Hepatocyte (in vitro differentiated cells): ENCODE data around the gene MAMSTR. TPM values are rescaled to one million over a fixed set of nuclear protein-coding genes. Genes with fewer than 3 reads are reported as not detected.
A peak's percentile ranks its signal among the peaks of the same experiment; 100 is the strongest.

Experiments
- DNase-seq: peaks from one replicate; pipeline ENCODE4 v3.0.0-alpha.2; 2016; ENCODE audit warnings: low spot score
- H2AFZ ChIP-seq: fragments of 200-600 bp; sonication (generic); 2 replicates; pipeline ENCODE4 v1.6.0; 2016; ENCODE audit warnings: antibody characterized with exemption, mild to moderate bottlenecking
- H3K27ac ChIP-seq: fragments of 200-600 bp; sonication (generic); 2 replicates; pipeline ENCODE4 v1.5.1; 2016; ENCODE audit warnings: mild to moderate bottlenecking
- H3K27me3 ChIP-seq: fragments of 200-600 bp; sonication (generic); 2 replicates; pipeline ENCODE4 v1.6.1; 2016
- H3K36me3 ChIP-seq: fragments of 200-600 bp; sonication (generic); replicated peaks from 2 replicates; pipeline ENCODE4 v1.5.1; 2016; ENCODE audit warnings: low read depth; ENCODE audit not compliant: insufficient read depth
- H3K4me1 ChIP-seq: fragments of 200-600 bp; sonication (generic); 2 replicates; pipeline ENCODE4 v1.5.1; 2016; ENCODE audit warnings: mild to moderate bottlenecking, moderate library complexity; ENCODE audit not compliant: insufficient read depth
- H3K4me2 ChIP-seq: fragments of 200-600 bp; sonication (generic); 2 replicates; pipeline ENCODE4 v1.6.0; 2016
- H3K4me3 ChIP-seq: fragments of 200-600 bp; sonication (generic); 2 replicates; pipeline ENCODE4 v1.5.1; 2016; ENCODE audit warnings: mild to moderate bottlenecking
- H3K79me2 ChIP-seq: fragments of 200-600 bp; sonication (generic); 2 replicates; pipeline ENCODE4 v1.6.0; 2017; ENCODE audit warnings: mild to moderate bottlenecking
- H3K9me2 ChIP-seq: fragments of 200-600 bp; sonication (generic); replicated peaks from 2 replicates; pipeline ENCODE4 v1.6.0; 2017; ENCODE audit warnings: mild to moderate bottlenecking; ENCODE audit not compliant: insufficient read depth
- H3K9me3 ChIP-seq: fragments of 200-600 bp; sonication (generic); 2 replicates; pipeline ENCODE4 v1.5.1; 2016; ENCODE audit warnings: low read depth, mild to moderate bottlenecking
- H4K20me1 ChIP-seq: fragments of 200-600 bp; sonication (generic); 2 replicates; pipeline ENCODE4 v1.6.0; 2016; ENCODE audit warnings: mild to moderate bottlenecking; ENCODE audit not compliant: insufficient read depth, poor library complexity, severe bottlenecking
- CTCF ChIP-seq: fragments of 200-600 bp; sonication (generic); IDR thresholded peaks from 2 replicates; pipeline ENCODE4 v1.5.1; 2016; ENCODE audit warnings: antibody characterized with exemption, mild to moderate bottlenecking; ENCODE audit not compliant: poor library complexity
- EZH2 ChIP-seq: fragments of 200-600 bp; sonication (generic); IDR thresholded peaks from 2 replicates; pipeline ENCODE4 v1.6.1; 2016; ENCODE audit warnings: antibody characterized with exemption, mild to moderate bottlenecking, borderline replicate concordance
- EZH2phosphoT487 ChIP-seq: fragments of 200-600 bp; sonication (generic); IDR thresholded peaks from one replicate; pipeline ENCODE4 v1.6.1; 2018; ENCODE audit warnings: antibody characterized with exemption, mild to moderate bottlenecking, low read depth, moderate library complexity; ENCODE audit not compliant: unreplicated experiment, severe bottlenecking
- WGBS: methylation state at CpG from one replicate; pipeline ENCODE4 v1.1.6; 2016; ENCODE audit warnings: low lambda C conversion rate; ENCODE audit errors: missing lambda C conversion rate; 5-methylcytosine and 5-hydroxymethylcytosine counted together
- polyA plus RNA-seq: library from polyadenylated mRNA; unstranded; fragments of >200 nt; fragmentation: Nextera tagmentation; extraction: Ambion mirVana; gene quantifications from 2 replicates; pipeline ENCODE4 v1.2.1, GENCODE V29; 2016
- total RNA-seq: library from RNA; depleted of rRNA; stranded (reverse); fragments of >200 nt; gene quantifications from 2 replicates; pipeline ENCODE4 v1.2.3, GENCODE V29; 2014

MAMSTR gene
- total and polyA plus RNA-seq, 2 experiments from 2014 or later = 2.3 to 5.2 TPM

GRCh38 chr19:48735031-48735615, 15.6 kb upstream of the MAMSTR start:
- H3K27ac ChIP-seq = peak overlapping the region; percentile 68
- 3% methylated on average over 34 of the region's 38 CpGs for WGBS
- no peaks in the 10 kb centered on the region for H3K9me3 ChIP-seq
- H3K27me3 ChIP-seq = peaks cover 7% of the 10 kb centered on the region
- peaks cover 9% of the 10 kb centered on the region for H3K4me1 ChIP-seq
- H3K4me2 ChIP-seq = peak overlapping the region; percentile 92
- no peaks in the 10 kb centered on the region for H3K9me2 ChIP-seq
- H3K36me3 ChIP-seq = no peaks in the 10 kb centered on the region
- TF ChIP-seq EZH2phosphoT487 = no peak
- TF ChIP-seq CTCF = peak; percentile 22
- H3K4me3 ChIP-seq = peak overlapping the region; percentile 18
- H3K79me2 ChIP-seq = no peaks in the 10 kb centered on the region
- no peaks in the 10 kb centered on the region for H4K20me1 ChIP-seq
- DNase-seq = peak; percentile 88
- peak overlapping the region; percentile 80 for H2AFZ ChIP-seq

GRCh38 chr19:48734625-48735024, 15.1 kb upstream of the MAMSTR start:
- H3K4me1 ChIP-seq = peaks cover 9% of the 10 kb centered on the region
- no peaks in the 10 kb centered on the region for H3K9me2 ChIP-seq
- 94% methylated on average over 9 of the region's 9 CpGs for WGBS
- H3K27me3 ChIP-seq = peaks cover 3% of the 10 kb centered on the region
- peak overlapping the region; percentile 92 for H3K4me2 ChIP-seq
- H3K27ac ChIP-seq = no peak overlapping the region
- no peaks in the 10 kb centered on the region for H3K36me3 ChIP-seq
- DNase-seq = no peak
- no peaks in the 10 kb centered on the region for H3K79me2 ChIP-seq
- peak overlapping the region; percentile 80 for H2AFZ ChIP-seq
- H3K4me3 ChIP-seq = peak overlapping the region; percentile 18
- H3K9me3 ChIP-seq = no peaks in the 10 kb centered on the region
- TF ChIP-seq CTCF = no peak
- H4K20me1 ChIP-seq = no peaks in the 10 kb centered on the region

GRCh38 chr19:48731452-48731851, 11.9 kb upstream of the MAMSTR start:
- Histone ChIP-seq H3K27ac (no peak overlapping the region), H3K27me3 (no peaks in the 10 kb centered on the region), H4K20me1 (no peaks in the 10 kb centered on the region), H3K4me2 (no peak overlapping the region), H3K9me2 (no peaks in the 10 kb centered on the region), H3K36me3 (no peaks in the 10 kb centered on the region), H3K4me1 (no peaks in the 10 kb centered on the region), H3K9me3 (no peaks in the 10 kb centered on the region), H3K79me2 (no peaks in the 10 kb centered on the region), H3K4me3 (no peak overlapping the region), H2AFZ (no peak overlapping the region)
- no peak for DNase-seq
- 92% methylated on average over 4 of the region's 4 CpGs for WGBS
- TF ChIP-seq EZH2phosphoT487 = no peak
- no peak for TF ChIP-seq CTCF
- TF ChIP-seq EZH2 = no peak
